Smooth muscle cell of the brain vasculature (primary cell): ENCODE data around the gene CLEC19A.
"Not testable (repeated sequence)": the region's sequence is repeated elsewhere in the genome, so short reads cannot be mapped to it uniquely, and the experiment has no call there.

Experiments
- DNase-seq: peaks from one replicate; pipeline ENCODE4 v3.0.0-alpha.2; 2012; ENCODE audit warnings: low read depth, low spot score

CLEC19A gene

GRCh38 chr16:19286827-19287226 is 1.3 kb downstream of the CLEC19A start:
- DNase-seq: no peak

- DNase-seq: no peak
Observed at GRCh38 chr16:19287241-19287640, 1.7 kb downstream of the CLEC19A start.

GRCh38 chr16:19288872-19289799 is 3.6 kb downstream of the CLEC19A start:
- DNase-seq: no peak

- DNase-seq: no peak
Observed at GRCh38 chr16:19289811-19290485, 4.4 kb downstream of the CLEC19A start.

- no peak for DNase-seq
Observed at GRCh38 chr16:19290860-19291259, 5.3 kb downstream of the CLEC19A start.

GRCh38 chr16:19291475-19291874 is 5.9 kb downstream of the CLEC19A start:
- DNase-seq: no peak

- no peak for DNase-seq
Observed at GRCh38 chr16:19292186-19292585, 6.7 kb downstream of the CLEC19A start.

GRCh38 chr16:19294156-19294649 is 8.7 kb downstream of the CLEC19A start:
- DNase-seq: no peak

- no peak for DNase-seq
Observed at GRCh38 chr16:19295393-19295792, 9.9 kb downstream of the CLEC19A start.

GRCh38 chr16:19297454-19297853 is 11.9 kb downstream of the CLEC19A start:
- no peak for DNase-seq

GRCh38 chr16:19299565-19299964 is 14.0 kb downstream of the CLEC19A start:
- no peak for DNase-seq

- no peak for DNase-seq
Observed at GRCh38 chr16:19301931-19302330, 16.4 kb downstream of the CLEC19A start.

- no peak for DNase-seq
Observed at GRCh38 chr16:19304750-19305149, 19.2 kb downstream of the CLEC19A start.

- no peak for DNase-seq
Observed at GRCh38 chr16:19305443-19305842, 19.9 kb downstream of the CLEC19A start.

- no peak for DNase-seq
Observed at GRCh38 chr16:19307587-19308241, 22.2 kb downstream of the CLEC19A start.

- DNase-seq: no peak
Observed at GRCh38 chr16:19308392-19308791, 22.9 kb downstream of the CLEC19A start.

GRCh38 chr16:19309178-19309577 is 23.6 kb downstream of the CLEC19A start:
- DNase-seq: no peak

GRCh38 chr16:19314718-19315425 is 29.3 kb downstream of the CLEC19A start:
- no peak for DNase-seq

GRCh38 chr16:19315889-19316433 is 30.4 kb downstream of the CLEC19A start:
- no peak for DNase-seq

GRCh38 chr16:19316846-19317245 is 31.3 kb downstream of the CLEC19A start:
- DNase-seq: no peak

- DNase-seq: not testable (repeated sequence)
Observed at GRCh38 chr16:19321186-19321585, 35.7 kb downstream of the CLEC19A start.
